Measurements from ENCODE around the gene ZNF174. TPM values are rescaled to one million over a fixed set of nuclear protein-coding genes. Genes with fewer than 3 reads are reported as not detected.

Gene ZNF174
- total and polyA plus RNA-seq, 4 donors = 3.8 to 4.6 (median 4.1) TPM

DNA sequence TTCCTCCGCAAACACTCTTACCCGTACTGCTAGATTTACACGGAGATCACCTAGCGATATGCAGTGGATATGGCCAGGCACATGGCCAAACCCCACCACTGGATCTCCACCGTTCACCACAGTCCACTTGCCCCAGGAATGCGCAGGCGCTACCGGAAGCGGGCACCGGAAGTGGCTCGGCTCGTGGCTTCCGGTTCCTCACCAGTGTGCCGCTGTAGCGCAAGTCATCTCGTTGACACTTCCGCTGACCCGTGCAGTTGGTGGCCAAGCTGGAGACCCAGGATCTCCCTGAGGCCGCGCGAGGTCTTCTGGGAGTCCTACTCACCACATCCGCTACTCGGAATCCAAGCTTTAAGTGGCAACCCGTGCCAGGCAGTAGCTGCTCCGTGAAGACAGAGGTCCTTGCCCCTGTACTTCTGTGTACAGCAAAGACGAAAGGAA lies 30.8 kb downstream of the ZNF174 start:
- no peak for TF ChIP-seq SP1 (IDR thresholded peaks at IDR 0.05)
- TF ChIP-seq GABPA (IDR thresholded peaks at IDR 0.05 in 1 of 2, conservative IDR thresholded peaks at IDR 0.05 in 1 of 2) = peak; percentile 76 to 91
- TF ChIP-seq, protein P1, sequence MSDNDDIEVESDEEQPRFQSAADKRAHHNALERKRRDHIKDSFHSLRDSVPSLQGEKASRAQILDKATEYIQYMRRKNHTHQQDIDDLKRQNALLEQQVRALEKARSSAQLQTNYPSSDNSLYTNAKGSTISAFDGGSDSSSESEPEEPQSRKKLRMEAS (IDR thresholded peaks at IDR 0.05) = no peak
- 69% methylated on average over 26 of the region's 26 CpGs for WGBS

DNA sequence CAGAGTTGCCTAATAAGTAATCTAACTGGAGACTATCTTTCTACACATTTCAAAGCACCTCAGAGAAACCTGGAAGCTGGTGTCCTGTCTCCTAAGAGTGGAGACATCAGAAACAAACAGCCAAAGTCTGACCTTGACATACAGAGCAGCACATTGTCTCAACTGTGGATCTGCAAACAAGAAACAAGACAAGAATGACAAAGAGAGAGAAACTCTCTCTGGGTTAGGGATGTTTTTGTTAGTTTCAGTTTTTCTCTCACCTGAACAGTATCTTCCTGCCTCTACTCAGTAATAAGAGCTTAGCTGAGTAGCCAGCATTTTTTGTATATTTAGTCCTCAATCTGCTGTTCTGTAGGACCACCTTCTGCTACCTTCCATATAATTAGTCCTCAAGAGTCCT lies 33.4 kb downstream of the ZNF174 start:
- Histone ChIP-seq H3K9ac (ENCODE audit: low read depth in 1 of 2, low read length in 2 of 2) (no peak overlapping the region), H3K9me3 (ENCODE audit: control insufficient read depth in 4 of 4, low read length in 3 of 4) (peaks cover 0 to 9% (median 6%) of the 10 kb centered on the region in 4 donors), H3K4me3 (ENCODE audit: low read depth in 1 of 3, low read length in 3 of 3) (no peak overlapping the region), H3K27me3 (ENCODE audit: control insufficient read depth in 4 of 4, insufficient read depth in 4 of 4, low read length in 3 of 4) (no peaks in the 10 kb centered on the region), H3K27ac (ENCODE audit: low read depth in 1 of 2, low read length in 2 of 2) (no peak overlapping the region), H3K36me3 (ENCODE audit: control insufficient read depth in 4 of 4, insufficient read depth in 3 of 4, low read depth in 1 of 4, low read length in 3 of 4) (peaks cover 1 to 12% (median 9%) of the 10 kb centered on the region in 4 donors), H3K4me1 (ENCODE audit: control insufficient read depth in 4 of 4, insufficient read depth in 4 of 4, low read length in 3 of 4) (no peaks in the 10 kb centered on the region)
- no peak for DNase-seq (ENCODE audit: low spot score)
- TF ChIP-seq HNF4G (IDR thresholded peaks at IDR 0.05) (no peak), FOXA2 (IDR thresholded peaks at IDR 0.05) (no peak), GABPA (IDR thresholded peaks at IDR 0.05 in 1 of 2, conservative IDR thresholded peaks at IDR 0.05 in 1 of 2) (no peak), FOXA1 (IDR thresholded peaks at IDR 0.05) (no peak), YY1 (IDR thresholded peaks at IDR 0.05) (no peak), SP1 (IDR thresholded peaks at IDR 0.05) (no peak), NR2F2 (IDR thresholded peaks at IDR 0.05) (no peak), HNF4A (conservative IDR thresholded peaks at IDR 0.05) (no peak), RXRA (IDR thresholded peaks at IDR 0.05) (no peak), EGR1 (IDR thresholded peaks at IDR 0.05; ENCODE audit: low read depth in 2 of 2) (no peak), RAD21 (IDR thresholded peaks at IDR 0.05) (no peak), JUND (IDR thresholded peaks at IDR 0.05) (no peak)
- TF ChIP-seq, protein P2, sequence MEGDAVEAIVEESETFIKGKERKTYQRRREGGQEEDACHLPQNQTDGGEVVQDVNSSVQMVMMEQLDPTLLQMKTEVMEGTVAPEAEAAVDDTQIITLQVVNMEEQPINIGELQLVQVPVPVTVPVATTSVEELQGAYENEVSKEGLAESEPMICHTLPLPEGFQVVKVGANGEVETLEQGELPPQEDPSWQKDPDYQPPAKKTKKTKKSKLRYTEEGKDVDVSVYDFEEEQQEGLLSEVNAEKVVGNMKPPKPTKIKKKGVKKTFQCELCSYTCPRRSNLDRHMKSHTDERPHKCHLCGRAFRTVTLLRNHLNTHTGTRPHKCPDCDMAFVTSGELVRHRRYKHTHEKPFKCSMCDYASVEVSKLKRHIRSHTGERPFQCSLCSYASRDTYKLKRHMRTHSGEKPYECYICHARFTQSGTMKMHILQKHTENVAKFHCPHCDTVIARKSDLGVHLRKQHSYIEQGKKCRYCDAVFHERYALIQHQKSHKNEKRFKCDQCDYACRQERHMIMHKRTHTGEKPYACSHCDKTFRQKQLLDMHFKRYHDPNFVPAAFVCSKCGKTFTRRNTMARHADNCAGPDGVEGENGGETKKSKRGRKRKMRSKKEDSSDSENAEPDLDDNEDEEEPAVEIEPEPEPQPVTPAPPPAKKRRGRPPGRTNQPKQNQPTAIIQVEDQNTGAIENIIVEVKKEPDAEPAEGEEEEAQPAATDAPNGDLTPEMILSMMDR (IDR thresholded peaks at IDR 0.05; ENCODE audit: low read depth, low read length, missing input control) = no peak
- TF ChIP-seq, protein P3, sequence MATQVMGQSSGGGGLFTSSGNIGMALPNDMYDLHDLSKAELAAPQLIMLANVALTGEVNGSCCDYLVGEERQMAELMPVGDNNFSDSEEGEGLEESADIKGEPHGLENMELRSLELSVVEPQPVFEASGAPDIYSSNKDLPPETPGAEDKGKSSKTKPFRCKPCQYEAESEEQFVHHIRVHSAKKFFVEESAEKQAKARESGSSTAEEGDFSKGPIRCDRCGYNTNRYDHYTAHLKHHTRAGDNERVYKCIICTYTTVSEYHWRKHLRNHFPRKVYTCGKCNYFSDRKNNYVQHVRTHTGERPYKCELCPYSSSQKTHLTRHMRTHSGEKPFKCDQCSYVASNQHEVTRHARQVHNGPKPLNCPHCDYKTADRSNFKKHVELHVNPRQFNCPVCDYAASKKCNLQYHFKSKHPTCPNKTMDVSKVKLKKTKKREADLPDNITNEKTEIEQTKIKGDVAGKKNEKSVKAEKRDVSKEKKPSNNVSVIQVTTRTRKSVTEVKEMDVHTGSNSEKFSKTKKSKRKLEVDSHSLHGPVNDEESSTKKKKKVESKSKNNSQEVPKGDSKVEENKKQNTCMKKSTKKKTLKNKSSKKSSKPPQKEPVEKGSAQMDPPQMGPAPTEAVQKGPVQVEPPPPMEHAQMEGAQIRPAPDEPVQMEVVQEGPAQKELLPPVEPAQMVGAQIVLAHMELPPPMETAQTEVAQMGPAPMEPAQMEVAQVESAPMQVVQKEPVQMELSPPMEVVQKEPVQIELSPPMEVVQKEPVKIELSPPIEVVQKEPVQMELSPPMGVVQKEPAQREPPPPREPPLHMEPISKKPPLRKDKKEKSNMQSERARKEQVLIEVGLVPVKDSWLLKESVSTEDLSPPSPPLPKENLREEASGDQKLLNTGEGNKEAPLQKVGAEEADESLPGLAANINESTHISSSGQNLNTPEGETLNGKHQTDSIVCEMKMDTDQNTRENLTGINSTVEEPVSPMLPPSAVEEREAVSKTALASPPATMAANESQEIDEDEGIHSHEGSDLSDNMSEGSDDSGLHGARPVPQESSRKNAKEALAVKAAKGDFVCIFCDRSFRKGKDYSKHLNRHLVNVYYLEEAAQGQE (IDR thresholded peaks at IDR 0.05) = no peak
- TF ChIP-seq, protein P4, sequence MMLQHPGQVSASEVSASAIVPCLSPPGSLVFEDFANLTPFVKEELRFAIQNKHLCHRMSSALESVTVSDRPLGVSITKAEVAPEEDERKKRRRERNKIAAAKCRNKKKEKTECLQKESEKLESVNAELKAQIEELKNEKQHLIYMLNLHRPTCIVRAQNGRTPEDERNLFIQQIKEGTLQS (IDR thresholded peaks at IDR 0.05) = no peak
- TF ChIP-seq, protein P5, sequence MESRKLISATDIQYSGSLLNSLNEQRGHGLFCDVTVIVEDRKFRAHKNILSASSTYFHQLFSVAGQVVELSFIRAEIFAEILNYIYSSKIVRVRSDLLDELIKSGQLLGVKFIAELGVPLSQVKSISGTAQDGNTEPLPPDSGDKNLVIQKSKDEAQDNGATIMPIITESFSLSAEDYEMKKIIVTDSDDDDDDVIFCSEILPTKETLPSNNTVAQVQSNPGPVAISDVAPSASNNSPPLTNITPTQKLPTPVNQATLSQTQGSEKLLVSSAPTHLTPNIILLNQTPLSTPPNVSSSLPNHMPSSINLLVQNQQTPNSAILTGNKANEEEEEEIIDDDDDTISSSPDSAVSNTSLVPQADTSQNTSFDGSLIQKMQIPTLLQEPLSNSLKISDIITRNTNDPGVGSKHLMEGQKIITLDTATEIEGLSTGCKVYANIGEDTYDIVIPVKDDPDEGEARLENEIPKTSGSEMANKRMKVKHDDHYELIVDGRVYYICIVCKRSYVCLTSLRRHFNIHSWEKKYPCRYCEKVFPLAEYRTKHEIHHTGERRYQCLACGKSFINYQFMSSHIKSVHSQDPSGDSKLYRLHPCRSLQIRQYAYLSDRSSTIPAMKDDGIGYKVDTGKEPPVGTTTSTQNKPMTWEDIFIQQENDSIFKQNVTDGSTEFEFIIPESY (IDR thresholded peaks at IDR 0.05) = no peak
- TF ChIP-seq, protein P1 (IDR thresholded peaks at IDR 0.05) = no peak

More for the DNA sequence above, 30.8 kb downstream of the ZNF174 start:
- peak overlapping the region in 2 of 3 donors; percentile 49 for H3K4me3 ChIP-seq (ENCODE audit: low read depth in 1 of 3, low read length in 3 of 3)
- no peaks in the 10 kb centered on the region for H3K27me3 ChIP-seq (ENCODE audit: control insufficient read depth in 4 of 4, insufficient read depth in 4 of 4, low read length in 3 of 4)
- H3K9ac ChIP-seq (ENCODE audit: low read depth in 1 of 2, low read length in 2 of 2) = no peak overlapping the region
- peaks cover 1 to 9% (median 6%) of the 10 kb centered on the region in 4 donors for H3K36me3 ChIP-seq (ENCODE audit: control insufficient read depth in 4 of 4, insufficient read depth in 3 of 4, low read depth in 1 of 4, low read length in 3 of 4)
- no peaks in the 10 kb centered on the region for H3K4me1 ChIP-seq (ENCODE audit: control insufficient read depth in 4 of 4, insufficient read depth in 4 of 4, low read length in 3 of 4)
- DNase-seq (ENCODE audit: low spot score) = peak; percentile 48
- H3K9me3 ChIP-seq (ENCODE audit: control insufficient read depth in 4 of 4, low read length in 3 of 4) = peaks cover 0 to 6% (median 3%) of the 10 kb centered on the region in 4 donors
- no peak overlapping the region for H3K27ac ChIP-seq (ENCODE audit: low read depth in 1 of 2, low read length in 2 of 2)

All from liver (tissue), 9 donors.